Left ventricle myocardium inferior (tissue), 1 donor: Measurements from ENCODE around the gene P3H3. TPM values are rescaled to one million over a fixed set of nuclear protein-coding genes. Genes with fewer than 3 reads are reported as not detected.

Source experiments
- DNase-seq: peaks from one replicate; pipeline ENCODE4 v3.0.0-alpha.2; 2020
- H3K27ac ChIP-seq: fragments of 200-600 bp; replicated peaks from 2 replicates; pipeline ENCODE4 v1.8.0; 2021
- H3K27me3 ChIP-seq: fragments of 200-600 bp; 2 replicates; pipeline ENCODE4 v1.8.0; 2021; ENCODE audit warnings: low read depth
- H3K36me3 ChIP-seq: fragments of 200-600 bp; 2 replicates; pipeline ENCODE4 v1.8.0; 2021
- H3K4me1 ChIP-seq: fragments of 200-600 bp; 2 replicates; pipeline ENCODE4 v1.8.0; 2021
- H3K4me3 ChIP-seq: fragments of 200-600 bp; 2 replicates; pipeline ENCODE4 v1.8.0; 2021; ENCODE audit warnings: mild to moderate bottlenecking, moderate library complexity
- H3K9me3 ChIP-seq: fragments of 200-600 bp; replicated peaks from 2 replicates; pipeline ENCODE4 v1.8.0; 2021
- intact Hi-C: fragments of 100-400 bp; cut with micrococcal nuclease; formaldehyde crosslinking; loops from one replicate; pipeline ENCODE4 v1.11.0; 2022
- total RNA-seq: library from RNA; stranded (reverse); fragmentation: NEBNext Ultra II Directional; extraction: Animal tissue kit (Norgen Biotek cat#: 25700); gene quantifications from one replicate; pipeline ENCODE4 v1.2.1, GENCODE V29; 2021
- TF ChIP-seq, protein P1 (sequence below): fragments of 200-600 bp; IDR thresholded peaks from 2 replicates; pipeline ENCODE4 v1.8.0; 2021; ENCODE audit warnings: antibody characterized with exemption, mild to moderate bottlenecking, borderline replicate concordance
- donor health status: DM: no; HTN: yes; CAD: no; lungs with severe emphysema.

The P3H3 gene
- total RNA-seq, 1 donor from 2014 or later: 17.5 TPM

DNA sequence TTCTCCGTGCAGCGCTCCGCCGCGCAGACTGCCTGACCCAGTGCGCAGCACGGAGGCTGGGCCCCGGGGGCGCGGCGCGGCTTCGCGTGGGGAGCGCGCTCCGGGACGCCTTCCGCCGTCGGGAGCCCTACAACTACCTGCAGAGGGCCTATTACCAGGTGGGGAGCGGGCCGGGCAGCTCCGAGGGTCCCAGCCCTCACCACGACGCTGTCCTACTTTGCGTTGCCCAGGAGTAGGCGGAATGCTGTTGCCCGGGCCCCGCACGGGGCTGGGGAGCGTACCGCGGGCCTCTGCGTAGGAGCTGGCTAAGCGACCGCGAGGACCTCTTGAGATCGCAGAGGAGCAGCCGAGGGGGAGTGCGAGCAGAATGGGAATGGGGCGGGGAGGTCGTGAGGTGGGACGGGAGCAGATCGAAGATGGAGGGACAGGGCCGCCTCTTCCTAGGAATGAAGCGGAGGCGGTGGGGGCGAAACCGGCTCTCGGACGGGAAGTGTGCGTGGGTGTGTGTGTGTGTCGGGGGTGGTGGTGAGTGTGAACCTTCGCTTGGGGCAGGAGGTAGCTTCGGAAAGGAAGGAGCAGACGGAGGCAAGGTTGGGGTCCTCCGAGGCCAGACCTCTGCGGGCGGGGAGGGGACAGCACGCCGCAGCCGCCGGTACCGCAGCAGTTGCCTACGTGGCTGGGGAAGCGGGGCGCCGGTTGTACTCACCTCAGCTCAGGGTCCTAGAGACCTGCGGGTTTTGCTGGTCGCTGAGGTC, 751 bp downstream of the P3H3 start:
- Histone ChIP-seq H3K27me3 (peaks cover 5% of the 10 kb centered on the region), H3K4me1 (peaks cover 46% of the 10 kb centered on the region)
- intact Hi-C loops: loop anchor here (5.0 kb wide), 1 partner anchor 82 kb away; no protein-coding TSS in a partner anchor

DNA sequence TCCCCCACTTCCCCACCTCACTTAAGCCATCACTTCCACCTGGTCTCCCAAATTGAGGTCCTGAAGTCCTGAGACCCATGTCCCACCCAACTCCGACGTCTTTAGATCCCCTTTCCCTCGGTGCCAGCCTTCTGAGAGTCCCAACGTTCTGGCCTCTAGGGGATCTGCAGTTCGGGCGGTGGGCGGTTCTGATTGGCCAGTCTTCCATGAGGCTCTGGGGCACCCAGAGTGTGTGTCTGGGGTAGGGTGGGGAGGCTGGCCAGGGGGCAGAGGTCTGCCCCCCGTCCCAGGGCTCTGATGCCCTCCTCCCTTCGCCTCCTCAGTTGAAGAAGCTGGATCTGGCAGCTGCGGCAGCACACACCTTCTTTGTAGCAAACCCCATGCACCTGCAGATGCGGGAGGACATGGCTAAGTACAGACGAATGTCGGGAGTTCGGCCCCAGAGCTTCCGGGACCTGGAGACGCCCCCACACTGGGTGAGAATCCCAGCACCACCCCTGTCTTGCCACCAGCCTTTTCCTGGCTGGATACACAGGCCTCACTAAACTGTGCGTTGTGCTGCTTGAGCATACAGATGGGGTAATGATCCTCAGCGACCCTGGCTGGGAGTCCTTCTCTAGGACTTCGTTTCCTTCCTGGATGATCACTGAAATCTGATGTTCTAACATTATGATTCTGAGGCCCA, 1.5 kb downstream of the P3H3 start:
- peaks cover 52% of the 10 kb centered on the region for H3K4me1 ChIP-seq
- intact Hi-C loops: loop anchor here (5.0 kb wide), 1 partner anchor 82 kb away; no protein-coding TSS in a partner anchor
- no peak for DNase-seq

More for the DNA sequence above, 751 bp downstream of the P3H3 start:
- no peaks in the 10 kb centered on the region for H3K9me3 ChIP-seq
- DNase-seq: peak; percentile 50
- peaks cover 18% of the 10 kb centered on the region for H3K36me3 ChIP-seq
- TF ChIP-seq, protein P1, sequence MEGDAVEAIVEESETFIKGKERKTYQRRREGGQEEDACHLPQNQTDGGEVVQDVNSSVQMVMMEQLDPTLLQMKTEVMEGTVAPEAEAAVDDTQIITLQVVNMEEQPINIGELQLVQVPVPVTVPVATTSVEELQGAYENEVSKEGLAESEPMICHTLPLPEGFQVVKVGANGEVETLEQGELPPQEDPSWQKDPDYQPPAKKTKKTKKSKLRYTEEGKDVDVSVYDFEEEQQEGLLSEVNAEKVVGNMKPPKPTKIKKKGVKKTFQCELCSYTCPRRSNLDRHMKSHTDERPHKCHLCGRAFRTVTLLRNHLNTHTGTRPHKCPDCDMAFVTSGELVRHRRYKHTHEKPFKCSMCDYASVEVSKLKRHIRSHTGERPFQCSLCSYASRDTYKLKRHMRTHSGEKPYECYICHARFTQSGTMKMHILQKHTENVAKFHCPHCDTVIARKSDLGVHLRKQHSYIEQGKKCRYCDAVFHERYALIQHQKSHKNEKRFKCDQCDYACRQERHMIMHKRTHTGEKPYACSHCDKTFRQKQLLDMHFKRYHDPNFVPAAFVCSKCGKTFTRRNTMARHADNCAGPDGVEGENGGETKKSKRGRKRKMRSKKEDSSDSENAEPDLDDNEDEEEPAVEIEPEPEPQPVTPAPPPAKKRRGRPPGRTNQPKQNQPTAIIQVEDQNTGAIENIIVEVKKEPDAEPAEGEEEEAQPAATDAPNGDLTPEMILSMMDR: no peak
- H3K27ac ChIP-seq: peak overlapping the region; percentile 87
- peak overlapping the region; percentile 92 for H3K4me3 ChIP-seq

DNA sequence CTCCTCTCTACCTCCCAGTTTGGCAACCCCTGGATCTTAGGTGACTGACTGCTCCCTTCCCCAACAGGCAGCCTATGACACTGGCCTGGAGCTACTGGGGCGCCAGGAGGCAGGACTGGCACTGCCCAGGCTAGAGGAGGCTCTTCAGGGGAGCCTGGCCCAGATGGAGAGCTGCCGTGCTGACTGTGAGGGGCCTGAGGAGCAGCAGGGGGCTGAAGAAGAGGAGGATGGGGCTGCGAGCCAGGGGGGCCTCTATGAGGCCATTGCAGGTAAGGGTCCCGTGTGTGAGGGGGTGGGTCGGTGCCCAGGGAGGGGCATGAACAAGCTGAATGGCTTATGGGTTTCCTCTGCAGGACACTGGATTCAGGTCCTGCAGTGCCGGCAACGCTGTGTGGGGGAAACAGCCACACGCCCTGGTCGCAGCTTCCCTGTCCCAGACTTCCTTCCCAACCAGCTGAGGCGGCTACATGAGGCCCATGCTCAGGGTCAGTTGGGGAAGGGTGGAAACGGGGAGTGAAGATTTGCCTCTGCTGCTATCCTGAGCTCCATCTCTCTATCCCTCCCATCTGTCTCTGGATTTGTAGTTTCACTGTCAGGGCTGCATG, 2.2 kb downstream of the P3H3 start:
- intact Hi-C loops: no loop called here
- no peak for DNase-seq
- TF ChIP-seq, protein P1: no peak
- Histone ChIP-seq H3K27me3 (peaks cover 5% of the 10 kb centered on the region), H3K4me3 (no peak overlapping the region), H3K4me1 (peaks cover 56% of the 10 kb centered on the region), H3K9me3 (no peaks in the 10 kb centered on the region), H3K36me3 (peaks cover 19% of the 10 kb centered on the region), H3K27ac (peak overlapping the region; percentile 27)

More for the DNA sequence above, 1.5 kb downstream of the P3H3 start:
- Histone ChIP-seq H3K36me3 (peaks cover 19% of the 10 kb centered on the region), H3K9me3 (no peaks in the 10 kb centered on the region), H3K4me3 (peak overlapping the region; percentile 92), H3K27me3 (peaks cover 5% of the 10 kb centered on the region), H3K27ac (peak overlapping the region; percentile 87)
- TF ChIP-seq, protein P1: peak; percentile 18

DNA sequence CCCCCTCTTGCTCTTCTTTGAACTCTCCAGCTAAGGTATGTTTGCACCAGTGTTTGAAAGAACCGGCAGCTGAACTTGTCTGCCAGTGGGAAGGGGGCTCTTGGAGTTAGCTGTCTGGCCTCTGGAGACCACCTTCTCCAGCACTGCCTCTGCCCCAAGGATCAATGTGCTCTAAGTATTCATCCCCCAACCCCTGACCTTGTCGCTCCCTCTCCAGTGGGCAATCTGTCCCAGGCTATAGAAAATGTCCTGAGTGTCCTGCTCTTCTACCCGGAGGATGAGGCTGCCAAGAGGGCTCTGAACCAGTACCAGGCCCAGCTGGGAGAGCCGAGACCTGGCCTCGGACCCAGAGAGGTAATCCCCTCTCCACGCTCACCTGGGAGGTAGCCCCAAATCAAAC, 2.8 kb downstream of the P3H3 start:
- Histone ChIP-seq H3K27me3 (peaks cover 5% of the 10 kb centered on the region), H3K27ac (no peak overlapping the region), H3K4me3 (no peak overlapping the region), H3K9me3 (no peaks in the 10 kb centered on the region), H3K4me1 (peaks cover 56% of the 10 kb centered on the region), H3K36me3 (peaks cover 19% of the 10 kb centered on the region)
- TF ChIP-seq, protein P1: no peak
- no peak for DNase-seq
- intact Hi-C loops: no loop called here

DNA sequence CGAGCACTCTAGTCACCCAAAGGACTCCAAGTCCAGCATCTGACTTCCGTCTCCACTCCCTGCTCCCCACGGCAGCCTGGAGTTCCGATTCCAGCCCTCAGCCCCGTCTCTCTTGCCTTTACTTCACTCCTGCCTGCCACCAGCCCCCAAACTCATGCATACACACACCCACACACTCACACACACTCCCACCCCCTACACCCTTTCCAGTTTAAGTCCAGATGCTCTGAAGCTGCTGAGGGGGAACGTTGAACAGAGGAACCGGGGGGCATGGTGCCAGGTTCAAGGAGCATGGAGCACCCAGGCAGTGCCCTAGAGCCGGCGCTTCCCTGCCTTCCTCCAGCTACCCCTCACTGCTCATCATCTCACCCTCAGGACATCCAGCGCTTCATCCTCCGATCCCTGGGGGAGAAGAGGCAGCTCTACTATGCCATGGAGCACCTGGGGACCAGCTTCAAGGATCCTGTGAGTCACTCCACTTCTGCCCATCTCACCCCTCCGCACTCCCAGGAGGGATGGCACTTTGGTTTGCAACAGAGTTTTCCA, 3.3 kb downstream of the P3H3 start:
- H3K36me3 ChIP-seq: peaks cover 22% of the 10 kb centered on the region
- no peak overlapping the region for H3K4me3 ChIP-seq
- H3K27ac ChIP-seq: peak overlapping the region; percentile 83
- H3K9me3 ChIP-seq: no peaks in the 10 kb centered on the region
- TF ChIP-seq, protein P1: no peak
- DNase-seq: no peak
- intact Hi-C loops: no loop called here
- H3K27me3 ChIP-seq: peaks cover 5% of the 10 kb centered on the region
- peaks cover 55% of the 10 kb centered on the region for H3K4me1 ChIP-seq
